OCI-LY1 (cell line): ENCODE measurements around the gene PEX7.

ENCODE experiments used
- H2AFZ ChIP-seq: fragments of 200-600 bp; sonication (generic), shearing (Covaris generic); 2 replicates; pipeline ENCODE4 v1.6.0; 2014; ENCODE audit warnings: antibody characterized with exemption, mild to moderate bottlenecking, low read length
- H3F3A ChIP-seq: fragments of 200-600 bp; sonication (generic), shearing (Covaris generic); 2 replicates; pipeline ENCODE4 v1.6.0; 2014; ENCODE audit warnings: mild to moderate bottlenecking, antibody characterized with exemption, low read length, moderate library complexity; ENCODE audit not compliant: insufficient read depth
- H3K27ac ChIP-seq: fragments of 200-600 bp; sonication (generic); 2 replicates; pipeline ENCODE4 v1.5.1; 2014; ENCODE audit warnings: low read length, mixed run types, mild to moderate bottlenecking, low read depth; ENCODE audit not compliant: poor library complexity, severe bottlenecking
- H3K27me3 ChIP-seq: fragments of 200-600 bp; sonication (generic); 2 replicates; pipeline ENCODE4 v1.6.0; 2014; ENCODE audit warnings: antibody characterized with exemption, mild to moderate bottlenecking, low read length, moderate library complexity; ENCODE audit not compliant: insufficient read depth
- H3K36me3 ChIP-seq: fragments of 200-600 bp; sonication (generic); 2 replicates; pipeline ENCODE4 v1.6.1; 2014; ENCODE audit warnings: mild to moderate bottlenecking, antibody characterized with exemption, low read length, moderate library complexity, mixed read lengths; ENCODE audit not compliant: insufficient read depth
- H3K4me1 ChIP-seq: fragments of 200-600 bp; sonication (generic); 2 replicates; pipeline ENCODE4 v1.5.1; 2014; ENCODE audit warnings: mild to moderate bottlenecking, low read length, moderate library complexity; ENCODE audit not compliant: insufficient read depth, severe bottlenecking
- H3K4me2 ChIP-seq: fragments of 200-600 bp; sonication (generic), shearing (Covaris generic); 2 replicates; pipeline ENCODE4 v1.6.1; 2014; ENCODE audit warnings: low read length
- H3K4me3 ChIP-seq: fragments of 200-600 bp; sonication (generic); 2 replicates; pipeline ENCODE4 v1.5.1; 2014; ENCODE audit warnings: low read length, low read depth, mild to moderate bottlenecking, mixed read lengths; ENCODE audit not compliant: poor library complexity, severe bottlenecking
- H3K79me2 ChIP-seq: fragments of 200-600 bp; shearing (Covaris generic); 2 replicates; pipeline ENCODE4 v1.6.1; 2016; ENCODE audit warnings: mixed run types, low read length, mixed read lengths; ENCODE audit not compliant: insufficient read depth
- H3K9ac ChIP-seq: fragments of 200-600 bp; sonication (generic), shearing (Covaris generic); 2 replicates; pipeline ENCODE4 v1.6.1; 2014; ENCODE audit warnings: mild to moderate bottlenecking, low read length, mixed read lengths
- H3K9me2 ChIP-seq: fragments of 200-600 bp; sonication (generic), shearing (Covaris generic); 2 replicates; pipeline ENCODE4 v1.6.1; 2014; ENCODE audit warnings: low read depth, mild to moderate bottlenecking, low read length, mixed read lengths
- H3K9me3 ChIP-seq: fragments of 200-600 bp; shearing (Covaris generic); 2 replicates; pipeline ENCODE4 v1.6.1; 2014; ENCODE audit warnings: low read length, mixed read lengths
- H4K20me1 ChIP-seq: fragments of 200-600 bp; sonication (generic), shearing (Covaris generic); 2 replicates; pipeline ENCODE4 v1.6.0; 2016; ENCODE audit warnings: mild to moderate bottlenecking, low read length; ENCODE audit not compliant: insufficient read depth
- CTCF ChIP-seq: fragments of 200-600 bp; sonication (generic), shearing (Covaris generic); IDR thresholded peaks from 2 replicates; pipeline ENCODE4 v1.5.1; 2017; ENCODE audit warnings: mild to moderate bottlenecking, antibody characterized with exemption, low read length, moderate library complexity, mixed read lengths
- EZH2 ChIP-seq: fragments of 200-600 bp; sonication (generic), shearing (Covaris generic); IDR thresholded peaks from 2 replicates; pipeline ENCODE4 v1.8.0; 2017; ENCODE audit warnings: borderline replicate concordance, mixed run types, mild to moderate bottlenecking, antibody characterized with exemption, low read length, moderate library complexity, mixed read lengths

Gene PEX7

GRCh38 chr6:136831873-136832562 lies 9.6 kb downstream of the PEX7 start:
- Histone ChIP-seq H3K79me2 (no peaks in the 10 kb centered on the region), H3K27ac (no peak overlapping the region), H2AFZ (no peak overlapping the region), H3K9me2 (no peaks in the 10 kb centered on the region), H3F3A (no peaks in the 10 kb centered on the region), H3K9me3 (peaks cover 18% of the 10 kb centered on the region), H3K4me1 (no peaks in the 10 kb centered on the region), H3K27me3 (no peaks in the 10 kb centered on the region), H3K4me3 (no peak overlapping the region), H3K9ac (no peak overlapping the region), H4K20me1 (no peaks in the 10 kb centered on the region), H3K4me2 (no peak overlapping the region), H3K36me3 (peaks cover 73% of the 10 kb centered on the region)
- TF ChIP-seq CTCF: no peak
- TF ChIP-seq EZH2: no peak

- no peak for TF ChIP-seq CTCF
- TF ChIP-seq EZH2: no peak
- Histone ChIP-seq H3K36me3 (peaks cover 1% of the 10 kb centered on the region; the same call in 1 of the 2 replicates), H3K4me3 (no peak overlapping the region), H3K27me3 (no peaks in the 10 kb centered on the region), H3K4me2 (no peak overlapping the region), H3K9ac (no peak overlapping the region), H3F3A (no peaks in the 10 kb centered on the region), H3K9me3 (no peaks in the 10 kb centered on the region), H4K20me1 (no peaks in the 10 kb centered on the region), H3K4me1 (no peaks in the 10 kb centered on the region), H2AFZ (no peak overlapping the region), H3K9me2 (no peaks in the 10 kb centered on the region), H3K79me2 (0 out of 2 replicates have a peak, but pooled peaks cover 3% of the 10 kb centered on the region), H3K27ac (no peak overlapping the region)
Measured at GRCh38 chr6:136840276-136841001, 18.0 kb downstream of the PEX7 start.

DNA sequence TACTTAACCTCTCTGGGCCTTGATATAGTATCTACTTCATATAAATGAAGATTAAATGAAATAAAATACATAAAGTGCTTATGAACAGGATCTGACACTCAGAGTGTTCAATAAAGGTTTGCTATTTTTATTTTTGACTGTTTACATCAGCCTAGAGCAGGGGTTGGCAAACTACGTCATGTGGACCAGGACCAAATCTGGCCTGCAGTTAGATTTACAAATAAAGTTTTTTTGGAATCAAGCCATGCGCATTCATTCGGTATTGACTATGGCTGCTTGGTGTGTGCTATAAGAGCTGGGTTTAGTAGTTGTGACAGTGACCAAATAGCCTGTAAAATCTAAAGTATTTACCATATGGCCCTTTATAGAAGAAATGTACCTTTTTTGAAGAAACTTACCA lies 20.8 kb downstream of the PEX7 start:
- no peak overlapping the region for H3K9ac ChIP-seq
- H2AFZ ChIP-seq: no peak overlapping the region
- TF ChIP-seq CTCF (no peak), EZH2 (no peak)
- no peaks in the 10 kb centered on the region for H3K36me3 ChIP-seq
- no peaks in the 10 kb centered on the region for H3K27me3 ChIP-seq
- 0 out of 2 replicates have a peak, but pooled peaks cover 3% of the 10 kb centered on the region for H3K79me2 ChIP-seq
- no peaks in the 10 kb centered on the region for H3K9me2 ChIP-seq
- H3K4me1 ChIP-seq: no peaks in the 10 kb centered on the region
- no peak overlapping the region for H3K4me2 ChIP-seq
- H3F3A ChIP-seq: no peaks in the 10 kb centered on the region
- no peaks in the 10 kb centered on the region for H3K9me3 ChIP-seq
- H3K4me3 ChIP-seq: no peak overlapping the region
- no peaks in the 10 kb centered on the region for H4K20me1 ChIP-seq
- H3K27ac ChIP-seq: no peak overlapping the region
